ENCODE data around the gene CNTNAP5.

GRCh38 chr2:124395961-124396360, 370.9 kb downstream of the CNTNAP5 start:
- TF ChIP-seq CTCF (IDR thresholded peaks at IDR 0.05) (no peak), EZH2 (IDR thresholded peaks at IDR 0.05; ENCODE audit: borderline replicate concordance, insufficient read depth, low read depth, low read length, poor library complexity, severe bottlenecking) (no peak)
